OCI-M2 (cell line): ENCODE data around the gene ACSF3.

Source experiments
- DNase-seq: peaks from one replicate; lab custom pipeline; 2025; ENCODE audit not compliant: unreplicated experiment; lab: John Stamatoyannopoulos, UW

Gene ACSF3

GRCh38 chr16:89123001-89123830, 29.6 kb downstream of the ACSF3 start:
- no peak for DNase-seq

DNA sequence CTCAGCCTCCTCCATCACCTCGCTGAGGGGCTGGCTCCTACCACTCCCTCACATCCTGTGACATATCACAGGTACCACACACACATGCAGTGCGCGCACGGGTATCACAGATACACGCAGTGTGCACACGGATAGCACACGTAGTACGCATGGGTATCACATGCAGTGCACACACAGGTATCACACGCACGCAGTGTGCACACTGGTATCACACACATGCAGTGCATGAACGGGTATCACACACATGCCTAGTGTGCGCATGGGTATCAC, 30.1 kb downstream of the ACSF3 start:
- DNase-seq, result no peak

DNA sequence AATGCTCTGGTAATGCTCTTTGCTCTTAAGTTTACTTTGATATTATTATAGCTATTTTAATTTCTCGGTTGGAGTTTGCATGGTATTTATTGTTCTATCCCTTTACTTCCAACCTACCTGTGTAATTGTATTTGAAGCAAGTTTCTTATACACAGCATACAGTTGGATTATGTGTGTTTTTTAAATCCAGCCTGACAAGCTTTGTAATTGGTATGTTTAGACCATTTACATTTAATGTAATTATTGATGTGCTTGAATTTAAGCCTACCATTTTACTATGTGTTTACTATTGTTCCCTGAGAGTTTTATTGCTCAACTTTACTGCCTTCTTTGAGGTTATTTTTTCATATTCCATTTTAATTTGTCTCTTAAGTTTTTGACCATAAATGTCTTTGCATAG, 35.7 kb downstream of the ACSF3 start:
- no peak for DNase-seq

DNA sequence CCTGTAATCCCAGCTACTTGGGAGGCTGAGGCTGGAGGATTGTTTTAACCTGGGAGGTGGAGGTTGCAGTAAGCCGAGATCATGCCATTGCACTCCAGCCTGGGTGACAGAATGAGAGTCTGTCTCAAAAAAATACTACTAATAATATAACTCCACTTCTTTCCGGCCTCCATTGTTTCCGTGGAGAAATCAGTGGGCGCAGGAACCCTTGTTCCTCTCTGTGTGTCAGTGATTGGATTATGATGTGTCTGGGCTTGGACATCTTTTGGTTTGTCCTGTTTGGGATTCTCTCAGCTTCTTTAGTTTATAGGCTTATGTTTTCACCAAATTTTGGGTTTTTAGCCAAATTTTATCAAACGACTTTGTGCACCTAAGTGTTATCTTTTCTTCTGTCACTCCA, 36.8 kb downstream of the ACSF3 start:
- DNase-seq, result no peak

GRCh38 chr16:89131783-89132182, 38.1 kb downstream of the ACSF3 start:
- DNase-seq, result no peak

DNA sequence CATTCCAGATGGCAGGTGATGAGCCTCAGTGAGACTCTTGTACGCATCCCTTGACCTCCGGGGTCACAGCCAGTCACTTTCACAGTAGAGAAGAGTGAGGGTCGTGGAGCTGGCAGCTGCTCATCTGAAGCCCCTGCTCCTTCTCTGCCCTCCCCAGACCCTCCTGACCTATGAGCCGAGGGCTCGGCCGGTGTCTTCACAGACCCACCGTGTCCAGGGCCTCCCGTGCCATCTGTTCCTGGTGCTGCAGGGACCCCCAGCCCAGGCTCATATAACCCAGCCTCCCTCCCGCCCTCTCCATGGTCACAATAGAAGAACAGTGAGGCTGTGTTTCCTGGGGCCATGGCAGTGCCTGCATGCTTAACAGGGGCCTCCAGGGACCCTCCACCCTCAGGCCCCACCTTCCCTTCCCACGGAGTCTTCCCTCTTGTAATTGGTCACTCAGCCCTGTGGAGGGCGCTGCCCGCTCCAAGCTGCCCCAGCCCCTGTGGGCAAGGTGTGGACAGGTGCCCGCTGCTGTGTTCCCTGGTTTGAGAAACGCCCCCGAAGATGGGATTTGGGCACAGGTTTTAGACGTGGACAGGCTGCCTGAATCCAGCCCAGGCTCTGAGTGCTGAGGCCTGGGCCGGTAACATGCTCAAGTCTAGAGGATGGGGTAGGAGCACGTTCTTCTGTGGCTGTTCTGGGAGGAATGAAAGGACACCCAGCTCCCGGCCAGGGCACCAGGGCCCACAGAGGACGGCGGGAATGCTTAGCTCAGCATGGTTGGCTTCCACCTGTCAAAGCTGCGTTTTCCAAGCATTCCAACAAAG, 38.7 kb downstream of the ACSF3 start:
- DNase-seq, result no peak

- no peak for DNase-seq
Observed at GRCh38 chr16:89133457-89134127, 39.9 kb downstream of the ACSF3 start.

- DNase-seq, result no peak
Observed at GRCh38 chr16:89134269-89134668, 40.6 kb downstream of the ACSF3 start.

DNA sequence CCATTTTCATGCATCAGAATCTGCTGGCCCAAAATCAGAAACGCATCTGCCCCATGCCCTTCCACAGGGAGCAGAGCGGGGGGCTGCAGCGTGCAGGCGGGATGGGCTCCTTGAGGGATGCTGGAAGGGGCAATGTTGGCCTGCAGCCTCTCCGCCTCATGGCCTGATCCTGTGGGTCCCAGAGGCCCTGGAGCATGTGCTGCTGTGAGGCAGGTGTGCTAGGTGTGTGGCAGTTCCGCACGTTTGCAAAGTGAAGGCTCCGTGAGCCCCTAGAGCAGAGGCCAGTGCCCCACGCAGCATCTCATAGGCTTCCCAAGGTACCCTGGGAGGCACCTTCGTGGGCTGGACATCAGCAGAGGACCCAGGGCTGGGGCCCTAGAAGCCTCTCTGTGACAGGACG, 41.5 kb downstream of the ACSF3 start:
- no peak for DNase-seq

- DNase-seq, result no peak
Observed at GRCh38 chr16:89135971-89136765, 42.5 kb downstream of the ACSF3 start.

DNA sequence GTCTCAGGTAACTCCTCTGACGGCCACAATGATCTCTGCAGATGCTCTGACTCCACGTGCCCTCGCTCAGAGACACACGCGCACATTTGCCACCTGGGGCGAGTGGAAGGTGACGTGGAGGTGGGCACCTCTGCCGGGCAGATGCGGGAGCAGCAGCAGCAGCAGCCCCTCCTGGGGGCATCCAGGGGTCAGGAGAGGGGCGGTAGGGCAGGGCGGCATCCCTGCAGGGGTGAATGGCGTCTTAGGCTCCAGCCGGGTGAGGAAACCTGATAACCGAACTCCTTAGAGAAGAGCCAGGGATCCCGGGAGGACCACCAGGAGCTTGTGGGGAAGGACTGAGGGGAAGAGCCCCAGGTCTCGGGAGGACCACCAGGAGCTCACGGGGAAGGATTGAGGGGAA, 43.3 kb downstream of the ACSF3 start:
- DNase-seq, result no peak

DNA sequence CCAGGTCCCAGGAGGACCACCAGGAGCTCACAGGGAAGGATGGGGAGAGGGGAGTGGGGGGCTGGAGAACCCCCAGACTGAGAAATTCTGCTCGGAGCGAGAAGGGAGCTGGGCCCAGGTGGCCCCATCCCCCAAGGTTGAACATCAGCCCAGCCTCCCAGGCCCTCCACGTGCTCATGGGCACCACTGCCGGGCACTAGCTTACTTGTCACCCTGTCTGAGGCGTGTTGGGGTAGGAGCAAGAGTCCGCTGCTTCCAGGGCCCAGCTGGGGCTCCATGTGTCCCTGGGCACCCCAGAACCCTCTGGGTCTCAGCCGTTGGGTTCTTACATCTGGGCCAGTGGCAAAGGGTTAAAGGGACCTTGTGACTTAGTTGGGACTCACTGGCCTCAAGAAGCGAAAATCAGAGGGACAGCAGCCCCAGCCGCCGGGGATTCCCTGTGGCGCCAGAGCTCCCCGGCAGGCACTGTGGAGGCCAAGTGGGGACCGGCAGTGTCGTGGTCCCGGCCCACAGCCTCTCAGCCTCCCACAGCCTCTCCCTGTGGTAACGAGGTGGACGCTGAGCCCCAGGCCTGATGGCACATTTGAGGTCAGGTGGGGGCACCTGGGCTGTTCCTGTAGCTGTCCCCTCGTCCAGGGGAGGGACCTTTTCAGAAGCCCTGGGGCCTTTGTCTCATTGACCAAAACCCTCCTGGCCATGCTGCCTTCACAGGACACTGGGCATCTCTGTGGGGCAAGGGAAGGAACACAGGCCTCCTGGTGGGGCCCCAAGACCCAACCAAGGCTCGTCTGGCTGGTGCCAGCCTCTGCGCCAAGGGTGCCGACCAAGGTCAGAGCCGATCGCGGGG, 44.2 kb downstream of the ACSF3 start:
- DNase-seq, result no peak

- DNase-seq, result no peak
Observed at GRCh38 chr16:89138513-89138795, 44.8 kb downstream of the ACSF3 start.

- no peak for DNase-seq
Observed at GRCh38 chr16:89138843-89139520, 45.3 kb downstream of the ACSF3 start.

DNA sequence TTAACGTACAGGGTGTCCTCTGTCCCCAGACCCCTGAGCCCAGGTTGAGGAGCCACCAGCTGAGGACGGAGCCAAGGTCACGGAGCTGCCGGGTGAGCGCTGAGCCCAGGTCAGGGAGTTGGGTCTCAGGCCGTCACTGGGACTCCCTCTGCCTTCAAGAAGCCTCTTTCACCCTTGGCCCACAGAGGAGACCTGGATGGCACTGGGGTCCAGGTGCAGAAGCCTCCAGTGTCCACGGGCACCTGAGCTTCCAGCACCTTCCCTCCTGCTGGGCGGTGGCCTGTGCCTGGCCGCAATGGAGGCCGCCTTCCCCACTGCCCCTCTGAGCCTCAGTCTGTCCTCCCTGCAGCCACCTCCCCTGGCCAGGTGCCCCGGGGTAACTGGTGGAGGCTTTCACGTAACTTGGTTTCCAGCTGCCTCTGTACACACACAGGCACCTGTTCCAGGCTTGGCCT, 46.3 kb downstream of the ACSF3 start:
- DNase-seq, result no peak

DNA sequence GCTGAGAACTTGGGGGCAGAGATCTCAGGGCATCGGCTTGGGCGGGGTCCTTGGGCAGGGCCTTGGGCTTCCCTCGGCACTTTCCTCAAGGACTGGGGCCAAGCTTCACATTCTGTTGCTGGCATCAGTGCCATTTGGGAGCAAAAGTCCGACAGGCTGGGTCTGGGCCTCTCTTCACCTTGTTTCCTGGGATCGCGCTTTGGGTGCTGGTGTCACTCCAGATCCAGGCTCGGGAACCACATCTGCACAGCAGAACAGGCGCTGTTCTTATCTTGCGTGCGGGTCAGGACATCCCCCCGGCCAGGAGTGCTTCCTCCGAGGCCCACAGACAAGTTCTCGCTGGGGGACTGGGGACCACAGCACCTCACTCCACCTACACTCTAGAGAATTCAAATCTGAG, 46.7 kb downstream of the ACSF3 start:
- DNase-seq, result no peak

GRCh38 chr16:89140981-89141883, 47.6 kb downstream of the ACSF3 start:
- no peak for DNase-seq

DNA sequence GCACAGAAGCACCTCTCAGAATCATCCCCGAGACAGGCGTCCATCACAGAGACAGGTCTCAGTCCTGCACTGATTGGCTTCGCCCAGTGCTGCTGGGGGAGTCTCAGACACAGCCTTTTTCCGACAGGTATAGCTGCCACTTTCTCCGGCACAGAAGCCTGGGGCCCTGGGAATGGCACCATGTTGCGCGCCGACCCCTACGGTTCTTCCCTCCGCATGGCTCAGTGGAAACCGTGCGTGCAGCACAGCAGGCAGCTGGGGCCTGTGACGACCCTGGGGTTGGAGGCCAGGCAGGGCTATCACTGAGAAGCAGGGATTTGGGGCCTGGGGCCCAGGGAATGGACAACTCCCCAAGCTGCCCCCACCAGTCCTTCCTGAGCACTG, 48.2 kb downstream of the ACSF3 start:
- DNase-seq, result no peak
